GM12875 (cell line): Measurements from ENCODE around the gene SYT13.

ENCODE experiments used
- H3K4me3 ChIP-seq: one replicate; pipeline ENCODE4 v1.5.1; 2011; ENCODE audit warnings: low read depth, low read length, control low read depth
- CTCF ChIP-seq: IDR thresholded peaks from 2 replicates; pipeline ENCODE4 v1.5.1; 2011; ENCODE audit warnings: low read depth, mild to moderate bottlenecking, control low read depth, inconsistent platforms, low read length, moderate library complexity, borderline replicate concordance; ENCODE audit not compliant: insufficient read depth

The SYT13 gene

GRCh38 chr11:45227836-45228235, 58.3 kb downstream of the SYT13 start:
- TF ChIP-seq CTCF: no peak

DNA sequence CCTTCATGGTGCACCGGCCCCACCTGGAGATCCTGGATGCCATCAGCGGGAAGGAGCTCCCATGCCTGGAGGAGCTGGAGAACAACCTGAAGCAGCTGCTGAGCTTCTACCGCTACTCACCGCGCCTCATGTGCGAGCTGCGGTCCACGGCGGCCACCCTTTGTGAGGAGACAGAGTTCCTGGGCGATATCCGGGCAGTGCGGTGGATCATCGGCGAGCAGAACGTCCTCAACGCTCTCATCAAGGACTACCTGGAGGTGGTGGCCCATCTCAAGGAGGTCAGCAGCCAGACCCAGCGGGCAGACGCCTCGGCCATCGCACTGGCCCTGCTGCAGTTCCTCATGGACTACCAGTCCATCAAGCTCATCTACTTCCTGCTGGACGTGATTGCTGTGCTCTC, 59.2 kb downstream of the SYT13 start:
- no peak overlapping the region for H3K4me3 ChIP-seq

More at GRCh38 chr11:45227836-45228235, 58.3 kb downstream of the SYT13 start:
- H3K4me3 ChIP-seq: no peak overlapping the region

DNA sequence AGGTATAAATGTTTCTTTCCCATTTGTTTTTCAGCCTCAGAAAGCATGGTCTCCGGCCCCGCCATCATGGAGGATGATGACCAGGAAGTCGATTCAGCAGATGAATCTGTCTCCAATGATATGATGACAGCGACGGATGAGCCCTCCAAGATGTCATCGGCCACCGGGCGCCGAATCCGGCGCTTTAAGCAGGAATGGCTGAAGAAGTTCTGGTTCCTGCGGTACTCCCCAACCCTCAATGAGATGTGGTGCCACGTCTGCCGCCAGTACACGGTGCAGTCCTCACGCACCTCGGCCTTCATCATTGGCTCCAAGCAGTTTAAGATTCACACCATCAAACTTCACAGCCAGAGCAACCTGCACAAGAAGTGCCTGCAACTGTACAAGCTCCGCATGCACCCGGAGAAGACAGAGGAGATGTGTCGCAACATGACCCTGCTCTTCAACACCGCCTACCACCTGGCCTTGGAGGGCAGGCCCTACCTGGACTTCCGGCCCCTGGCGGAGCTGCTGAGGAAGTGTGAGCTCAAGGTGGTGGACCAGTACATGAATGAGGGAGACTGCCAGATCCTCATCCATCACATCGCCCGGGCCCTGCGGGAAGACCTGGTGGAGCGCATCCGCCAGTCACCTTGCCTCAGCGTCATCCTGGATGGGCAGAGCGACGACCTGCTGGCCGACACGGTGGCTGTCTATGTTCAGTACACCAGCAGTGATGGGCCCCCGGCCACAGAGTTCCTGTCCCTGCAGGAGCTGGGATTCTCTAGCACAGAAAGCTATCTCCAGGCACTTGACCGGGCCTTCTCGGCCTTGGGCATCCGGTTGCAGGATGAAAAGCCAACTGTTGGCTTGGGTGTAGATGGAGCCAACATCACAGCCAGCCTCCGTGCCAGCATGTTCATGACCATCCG, 59.9 kb downstream of the SYT13 start:
- H3K4me3 ChIP-seq: no peak overlapping the region
- TF ChIP-seq CTCF: no peak

More for the DNA sequence above, 59.2 kb downstream of the SYT13 start:
- no peak for TF ChIP-seq CTCF

DNA sequence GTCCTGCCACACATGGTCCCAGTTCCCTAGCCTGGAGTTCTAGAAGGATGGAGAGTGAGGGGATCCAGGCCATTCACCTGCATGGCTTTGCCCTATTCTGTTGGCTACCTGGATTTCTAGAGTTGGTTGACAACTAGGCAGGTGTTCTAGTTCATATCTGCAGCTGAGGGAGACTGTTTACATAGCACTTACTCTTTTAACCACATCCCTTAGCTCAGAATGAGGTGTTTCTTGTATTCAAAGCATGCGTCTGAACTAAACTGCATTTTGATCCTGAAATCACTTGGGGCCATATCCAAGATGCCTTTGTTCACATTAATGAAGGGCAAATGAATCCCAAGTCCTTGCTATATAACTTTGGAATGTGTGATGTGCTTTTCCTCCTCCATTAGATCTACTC, 60.9 kb downstream of the SYT13 start:
- H3K4me3 ChIP-seq: no peak overlapping the region
- no peak for TF ChIP-seq CTCF

- no peak overlapping the region for H3K4me3 ChIP-seq
- no peak for TF ChIP-seq CTCF
These were observed 61.4 kb downstream of the SYT13 start for GRCh38 chr11:45224766-45225165.

- no peak overlapping the region for H3K4me3 ChIP-seq
- TF ChIP-seq CTCF: no peak
These were observed 62.6 kb downstream of the SYT13 start for GRCh38 chr11:45223496-45223895.

GRCh38 chr11:45219411-45219810, 66.7 kb downstream of the SYT13 start:
- TF ChIP-seq CTCF: no peak

More at GRCh38 chr11:45219411-45219810, 66.7 kb downstream of the SYT13 start:
- no peak overlapping the region for H3K4me3 ChIP-seq
